Activated CD8-positive, alpha-beta memory T cell treated with anti-CD3 and anti-CD28 coated beads, Interleukin-2, amount 50 U/mL, for 4 hours (primary cell): ENCODE measurements around the gene VAC14.
A peak's percentile ranks its signal among the peaks of the same experiment; 100 is the strongest.
"Not testable (repeated sequence)": the region's sequence is repeated elsewhere in the genome, so short reads cannot be mapped to it uniquely, and the experiment has no call there.

Experiments
- DNase-seq: peaks from one replicate; pipeline ENCODE4 v3.0.0-alpha.2; 2020

The VAC14 gene

DNA sequence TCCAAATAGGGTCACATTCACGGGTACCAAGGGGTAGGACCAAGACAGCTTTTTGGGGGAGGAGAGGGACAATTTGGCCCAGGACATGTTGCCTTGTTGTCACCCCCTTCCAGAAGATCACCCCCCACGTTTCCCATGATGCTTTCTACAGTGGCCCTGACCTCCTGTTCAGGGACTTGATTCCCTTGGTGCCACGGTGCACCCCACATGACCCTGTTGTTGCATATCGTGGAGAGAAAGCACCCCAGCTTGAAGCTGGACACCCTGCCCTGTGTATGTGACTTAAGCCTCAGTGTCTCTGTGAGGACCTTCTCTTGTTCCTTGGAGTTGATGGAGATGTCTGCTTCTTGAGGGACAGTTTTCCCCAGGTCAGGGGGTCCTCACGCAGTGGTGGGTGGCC, 142.0 kb downstream of the VAC14 start:
- no peak for DNase-seq

GRCh38 chr16:70657956-70658355, 143.0 kb downstream of the VAC14 start:
- no peak for DNase-seq

- DNase-seq, result no peak
Observed at GRCh38 chr16:70656712-70657263, 144.2 kb downstream of the VAC14 start.

DNA sequence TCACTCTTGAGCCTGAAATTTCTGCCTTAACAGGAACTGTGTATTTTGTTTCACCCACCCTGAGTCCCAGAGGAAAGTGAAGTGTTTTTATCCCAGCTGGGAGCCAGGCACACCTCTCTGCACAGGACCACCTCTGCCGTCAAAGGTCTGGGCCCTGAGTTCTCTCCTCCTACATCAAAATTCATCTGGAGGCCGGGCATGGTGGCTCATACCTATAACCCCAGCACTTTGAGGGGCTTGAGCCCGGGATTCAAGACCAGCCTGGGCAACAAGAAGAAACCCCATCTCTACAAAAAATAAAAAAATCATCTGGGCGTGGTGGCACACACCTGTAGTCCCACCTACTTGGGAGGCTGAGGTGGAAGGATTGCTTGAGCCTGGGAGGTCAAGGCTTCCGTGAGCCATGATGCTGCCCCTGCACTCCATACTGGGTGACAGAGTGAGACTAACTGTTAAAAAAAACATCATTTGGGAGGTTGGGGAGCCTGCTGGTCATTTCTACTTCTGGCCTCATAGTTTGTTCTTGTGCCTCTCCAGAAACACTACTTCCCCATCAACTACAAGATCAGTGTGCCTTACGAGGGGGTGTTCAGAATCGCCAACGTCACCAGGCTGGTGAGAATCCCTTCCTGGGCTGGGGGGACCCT, 144.8 kb downstream of the VAC14 start:
- DNase-seq, result no peak

- peak; percentile 80 for DNase-seq
Observed at GRCh38 chr16:70653809-70654771, 146.9 kb downstream of the VAC14 start.

- no peak for DNase-seq
Observed at GRCh38 chr16:70653406-70653805, 147.6 kb downstream of the VAC14 start.

GRCh38 chr16:70652322-70652721, 148.6 kb downstream of the VAC14 start:
- no peak for DNase-seq

GRCh38 chr16:70651524-70651923, 149.4 kb downstream of the VAC14 start:
- DNase-seq, result no peak

DNA sequence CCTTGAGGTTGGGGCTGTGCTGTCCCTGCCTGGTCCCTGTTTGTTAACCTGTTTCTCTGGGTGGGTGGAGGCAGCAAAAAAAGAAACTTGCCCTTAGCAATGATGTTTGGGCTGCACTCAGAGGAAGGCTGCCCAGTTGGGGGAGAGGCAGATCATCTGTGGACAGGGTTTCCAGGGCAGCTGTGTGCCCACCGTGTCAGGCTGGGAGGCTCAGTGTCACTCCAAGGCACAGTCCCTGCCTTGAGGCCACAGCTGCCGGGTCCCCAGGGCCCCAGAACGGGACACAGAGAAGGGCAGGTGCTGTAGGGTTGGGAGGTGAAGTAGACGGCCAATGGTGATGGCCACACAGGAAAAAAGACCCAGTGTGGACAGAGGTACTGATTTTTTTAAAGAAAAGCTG, 150.7 kb downstream of the VAC14 start:
- no peak for DNase-seq

GRCh38 chr16:70649300-70649699, 151.7 kb downstream of the VAC14 start:
- DNase-seq, result no peak

GRCh38 chr16:70648606-70649005, 152.4 kb downstream of the VAC14 start:
- no peak for DNase-seq

GRCh38 chr16:70647441-70648359, 153.3 kb downstream of the VAC14 start:
- no peak for DNase-seq

DNA sequence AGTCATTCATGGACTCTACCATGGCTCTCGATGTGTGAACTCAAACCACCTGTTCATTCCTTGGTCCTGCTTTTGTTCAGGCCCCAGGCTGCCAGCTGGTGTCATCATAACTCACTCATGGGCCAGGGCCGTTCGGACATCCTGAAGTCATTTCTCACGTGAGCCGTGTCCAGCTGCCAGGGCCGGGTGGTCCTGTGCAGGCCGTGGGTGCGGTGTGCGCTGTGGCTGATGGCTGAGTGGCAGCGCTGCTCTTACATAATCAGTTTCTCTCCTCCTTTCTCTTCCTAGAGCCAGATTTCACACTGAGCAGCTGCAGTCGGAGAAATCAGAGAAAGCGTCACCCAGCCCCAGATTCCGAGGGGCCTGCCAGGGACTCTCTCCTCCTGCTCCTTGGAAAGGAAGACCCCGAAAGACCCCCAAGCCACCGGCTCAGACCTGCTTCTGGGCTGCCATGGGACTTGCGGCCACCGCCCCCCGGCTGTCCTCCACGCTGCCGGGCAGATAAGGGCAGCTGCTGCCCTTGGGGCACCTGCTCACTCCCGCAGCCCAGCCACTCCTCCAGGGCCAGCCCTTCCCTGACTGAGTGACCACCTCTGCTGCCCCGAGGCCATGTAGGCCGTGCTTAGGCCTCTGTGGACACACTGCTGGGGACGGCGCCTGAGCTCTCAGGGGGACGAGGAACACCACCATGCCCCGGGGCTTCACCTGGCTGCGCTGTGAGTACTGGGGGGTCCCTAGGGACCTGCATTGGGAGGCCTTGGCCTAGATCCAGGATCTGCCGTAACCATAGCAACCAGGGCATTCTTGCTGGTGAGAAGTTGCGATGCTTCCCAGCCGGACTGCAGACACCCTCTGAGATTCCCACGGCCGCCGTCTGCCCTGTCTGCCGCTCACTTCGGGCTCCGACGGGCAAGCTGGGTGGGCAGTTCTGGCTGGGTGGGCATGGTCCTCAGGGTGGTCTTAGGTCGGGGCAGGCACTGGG, 154.4 kb downstream of the VAC14 start, which contains the start of gene IL34:
Gene IL34 (plus strand): TSS at position 300 of the 982 bp plus-strand sequence. CDS start 389 bp downstream, at position 689.
- DNase-seq, result no peak

DNA sequence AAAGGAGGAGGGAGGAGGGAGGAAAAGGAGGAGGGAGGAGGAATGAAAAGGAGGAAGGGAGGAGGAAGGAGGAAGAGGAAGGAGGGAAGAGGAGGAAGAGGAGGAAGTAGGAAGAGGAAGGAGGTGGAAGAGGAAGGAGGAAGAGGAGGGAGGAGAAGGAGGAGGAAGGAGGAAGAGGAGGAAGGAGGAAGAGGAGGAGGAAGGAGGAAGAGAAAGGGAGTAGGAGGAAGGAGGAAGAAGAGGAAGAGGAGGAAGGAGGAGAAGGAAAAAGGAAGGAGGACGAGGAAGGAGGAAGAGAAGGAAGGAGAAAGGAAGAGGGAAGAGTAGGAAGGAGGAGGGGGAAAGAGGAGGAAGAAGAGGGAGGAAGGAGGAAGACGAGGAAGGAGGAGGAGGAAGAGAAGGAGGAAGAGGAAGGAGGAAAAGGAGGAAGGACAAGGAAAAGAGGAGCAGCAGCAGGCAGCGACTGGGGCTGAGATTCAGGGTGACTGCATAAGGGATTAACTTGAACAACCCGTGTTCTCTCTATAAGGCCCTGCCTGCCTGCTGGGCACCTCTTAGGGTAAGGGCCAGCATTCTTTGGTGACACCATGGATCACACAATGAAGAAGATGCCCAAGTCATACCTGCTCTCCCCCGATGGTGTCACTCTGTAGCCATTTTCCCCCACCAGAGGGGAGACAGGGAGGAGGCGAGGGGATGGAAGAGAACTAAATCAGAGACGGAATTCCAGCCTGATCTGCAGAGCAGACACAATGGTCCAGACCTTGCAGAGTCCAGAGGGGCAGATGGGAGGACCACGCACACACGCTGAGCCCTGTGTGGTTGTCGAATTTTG, 156.0 kb downstream of the VAC14 start:
- DNase-seq, result no peak

GRCh38 chr16:70643264-70643663, 157.7 kb downstream of the VAC14 start:
- DNase-seq, result not testable (repeated sequence)

- DNase-seq, result no peak
Observed at GRCh38 chr16:70642633-70643032, 158.3 kb downstream of the VAC14 start.

GRCh38 chr16:70638814-70639792, 161.9 kb downstream of the VAC14 start:
- DNase-seq, result no peak
